Right atrium auricular region (tissue), 2 donors: ENCODE measurements around the gene HLA-DOB. TPM values are rescaled to one million over a fixed set of nuclear protein-coding genes. Genes with fewer than 3 reads are reported as not detected.

Experiments
- DNase-seq: peaks from one replicate; pipeline ENCODE4 v3.0.0-alpha.2; 2019; ENCODE audit warnings: low spot score
- H3K27ac ChIP-seq, 2 donors: fragments of 200-600 bp; sonication (generic); 1 replicate in 1 of 2; 2 replicates in 1 of 2; pipeline ENCODE4 v1.5.1; 2016 to 2019
- H3K27me3 ChIP-seq, 2 donors: fragments of 200-600 bp; sonication (generic); one replicate each; pipeline versions ENCODE4 v1.5.1 to v1.6.0; 2017 to 2019
- H3K36me3 ChIP-seq: fragments of 200-600 bp; sonication (generic); one replicate; pipeline ENCODE4 v1.5.1; 2016
- H3K4me1 ChIP-seq, 2 donors: fragments of 200-600 bp; sonication (generic); one replicate each; pipeline versions ENCODE4 v1.5.1 to v1.6.0; 2017 to 2019
- H3K4me3 ChIP-seq, 2 donors: fragments of 200-600 bp; sonication (generic); 1 replicate in 1 of 2; 2 replicates in 1 of 2; pipeline ENCODE4 v1.5.1; 2017 to 2019; ENCODE audit warnings: mild to moderate bottlenecking in 1 of 2, moderate library complexity in 1 of 2
- H3K9me3 ChIP-seq, 2 donors: fragments of 200-600 bp; sonication (generic); one replicate each; pipeline ENCODE4 v1.5.1; 2019
- CTCF ChIP-seq, 2 donors: fragments of 200-600 bp; sonication (generic); IDR thresholded peaks; one replicate each; pipeline ENCODE4 v1.5.1; 2019; ENCODE audit warnings: antibody characterized with exemption in 2 of 2
- total RNA-seq, 2 donors: library from RNA; depleted of rRNA; stranded (reverse); fragments of >200 nt; gene quantifications; one replicate each; pipeline ENCODE4 v1.1.0, GENCODE V29; 2016

Gene HLA-DOB
- total RNA-seq, 2 donors from 2014 or later, result not detected

- Histone ChIP-seq H3K9me3 (no peaks in the 10 kb centered on the region), H3K4me1 (peaks cover 0 to 36% of the 10 kb centered on the region in 2 donors), H3K27ac (no peak overlapping the region), H3K4me3 (no peak overlapping the region), H3K36me3 (peaks cover 60% of the 10 kb centered on the region), H3K27me3 (no peaks in the 10 kb centered on the region)
- no peak for DNase-seq
- no peak for TF ChIP-seq CTCF (IDR thresholded peaks at IDR 0.05)
Observed at GRCh38 chr6:32847004-32847403, 30.2 kb upstream of the HLA-DOB start.

- no peaks in the 10 kb centered on the region for H3K27me3 ChIP-seq
- no peak for DNase-seq
- peaks cover 0 to 25% of the 10 kb centered on the region in 2 donors for H3K4me1 ChIP-seq
- peak overlapping the region; percentile 94 to 95 for H3K27ac ChIP-seq
- H3K36me3 ChIP-seq, result peaks cover 56% of the 10 kb centered on the region
- TF ChIP-seq CTCF (IDR thresholded peaks at IDR 0.05), result no peak
- no peaks in the 10 kb centered on the region for H3K9me3 ChIP-seq
- no peak overlapping the region for H3K4me3 ChIP-seq
Observed at GRCh38 chr6:32845384-32845884, 28.6 kb upstream of the HLA-DOB start.

- no peak for TF ChIP-seq CTCF (IDR thresholded peaks at IDR 0.05)
- peaks cover 50% of the 10 kb centered on the region for H3K36me3 ChIP-seq
- H3K27ac ChIP-seq, result peak overlapping the region; percentile 94 to 95
- peak overlapping the region; percentile 70 to 73 for H3K4me3 ChIP-seq
- no peaks in the 10 kb centered on the region for H3K9me3 ChIP-seq
- DNase-seq, result no peak
- H3K4me1 ChIP-seq, result peaks cover 0 to 25% of the 10 kb centered on the region in 2 donors
- H3K27me3 ChIP-seq, result no peaks in the 10 kb centered on the region
Observed at GRCh38 chr6:32844839-32845383, 28.1 kb upstream of the HLA-DOB start.

- peaks cover 48% of the 10 kb centered on the region for H3K36me3 ChIP-seq
- TF ChIP-seq CTCF (IDR thresholded peaks at IDR 0.05), result peak; percentile 26 to 51
- H3K27ac ChIP-seq, result peak within 1 kb of the TSS; percentile 94 to 95
- no peaks in the 10 kb centered on the region for H3K9me3 ChIP-seq
- H3K27me3 ChIP-seq, result no peaks in the 10 kb centered on the region
- H3K4me3 ChIP-seq, result peak within 1 kb of the TSS; percentile 70 to 73
- DNase-seq, result peak; percentile 98
- H3K4me1 ChIP-seq, result peaks cover 0 to 25% of the 10 kb centered on the region in 2 donors
Observed at GRCh38 chr6:32843979-32844838, 27.4 kb upstream of the HLA-DOB start, which contains the start of gene PSMB8. Gene PSMB8 (minus strand): TSS chr6:32844047. CDS start chr6:32843996, 51 bp downstream.

- no peak for TF ChIP-seq CTCF (IDR thresholded peaks at IDR 0.05)
- Histone ChIP-seq H3K4me1 (peaks cover 0 to 30% of the 10 kb centered on the region in 2 donors), H3K27ac (peak overlapping the region; percentile 94 to 95), H3K27me3 (no peaks in the 10 kb centered on the region), H3K36me3 (peaks cover 40% of the 10 kb centered on the region), H3K4me3 (peak overlapping the region; percentile 70 to 73), H3K9me3 (no peaks in the 10 kb centered on the region)
- DNase-seq, result no peak
Observed at GRCh38 chr6:32843331-32843978, 26.7 kb upstream of the HLA-DOB start.
